GM12872 (cell line): ENCODE results near the gene DDX24.

Source experiments
- TF ChIP-seq, protein P1 (sequence below): IDR thresholded peaks from 3 replicates; pipeline ENCODE4 v1.5.1; 2011; ENCODE audit warnings: low read depth, mild to moderate bottlenecking, low read length, moderate library complexity; ENCODE audit not compliant: insufficient read depth

Gene DDX24

DNA sequence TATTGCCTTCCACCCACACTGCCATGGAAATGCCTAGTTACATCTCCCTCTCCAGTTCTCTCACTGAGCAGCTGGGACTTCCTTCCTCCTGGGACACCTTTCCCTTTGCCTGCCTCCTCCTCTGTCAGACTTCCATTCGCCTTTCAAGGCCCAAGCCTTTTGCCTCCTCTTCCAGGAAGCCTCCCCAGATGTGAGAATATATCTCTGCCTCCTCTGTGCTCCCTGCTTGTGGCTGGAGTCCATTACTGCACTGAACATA is 45.3 kb upstream of the DDX24 start:
- TF ChIP-seq, protein P1, sequence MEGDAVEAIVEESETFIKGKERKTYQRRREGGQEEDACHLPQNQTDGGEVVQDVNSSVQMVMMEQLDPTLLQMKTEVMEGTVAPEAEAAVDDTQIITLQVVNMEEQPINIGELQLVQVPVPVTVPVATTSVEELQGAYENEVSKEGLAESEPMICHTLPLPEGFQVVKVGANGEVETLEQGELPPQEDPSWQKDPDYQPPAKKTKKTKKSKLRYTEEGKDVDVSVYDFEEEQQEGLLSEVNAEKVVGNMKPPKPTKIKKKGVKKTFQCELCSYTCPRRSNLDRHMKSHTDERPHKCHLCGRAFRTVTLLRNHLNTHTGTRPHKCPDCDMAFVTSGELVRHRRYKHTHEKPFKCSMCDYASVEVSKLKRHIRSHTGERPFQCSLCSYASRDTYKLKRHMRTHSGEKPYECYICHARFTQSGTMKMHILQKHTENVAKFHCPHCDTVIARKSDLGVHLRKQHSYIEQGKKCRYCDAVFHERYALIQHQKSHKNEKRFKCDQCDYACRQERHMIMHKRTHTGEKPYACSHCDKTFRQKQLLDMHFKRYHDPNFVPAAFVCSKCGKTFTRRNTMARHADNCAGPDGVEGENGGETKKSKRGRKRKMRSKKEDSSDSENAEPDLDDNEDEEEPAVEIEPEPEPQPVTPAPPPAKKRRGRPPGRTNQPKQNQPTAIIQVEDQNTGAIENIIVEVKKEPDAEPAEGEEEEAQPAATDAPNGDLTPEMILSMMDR, result no peak

- TF ChIP-seq, protein P1, result no peak
Observed at GRCh38 chr14:94125659-94126418, 44.8 kb upstream of the DDX24 start.

GRCh38 chr14:94124582-94125377 is 43.8 kb upstream of the DDX24 start:
- TF ChIP-seq, protein P1, result no peak

DNA sequence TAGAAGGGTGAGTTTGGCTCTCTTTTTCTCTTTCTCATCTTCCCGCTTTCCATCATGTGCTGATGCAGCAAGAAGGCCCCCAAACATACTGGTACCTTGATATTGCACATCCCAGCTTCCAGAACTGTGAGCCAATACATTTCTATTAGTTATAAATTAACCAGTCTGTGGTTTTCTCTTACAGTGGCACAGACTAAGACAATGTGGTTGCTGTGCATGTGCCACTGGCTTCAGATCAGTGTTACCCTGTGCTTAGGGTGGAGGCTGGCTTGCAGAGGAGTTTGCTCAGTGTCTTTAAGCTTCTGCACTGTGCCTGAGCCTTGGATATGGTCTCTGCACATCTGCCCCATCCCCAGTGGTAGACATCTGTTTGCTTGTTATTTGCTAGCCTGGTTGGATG is 42.9 kb upstream of the DDX24 start:
- TF ChIP-seq, protein P1, result no peak

DNA sequence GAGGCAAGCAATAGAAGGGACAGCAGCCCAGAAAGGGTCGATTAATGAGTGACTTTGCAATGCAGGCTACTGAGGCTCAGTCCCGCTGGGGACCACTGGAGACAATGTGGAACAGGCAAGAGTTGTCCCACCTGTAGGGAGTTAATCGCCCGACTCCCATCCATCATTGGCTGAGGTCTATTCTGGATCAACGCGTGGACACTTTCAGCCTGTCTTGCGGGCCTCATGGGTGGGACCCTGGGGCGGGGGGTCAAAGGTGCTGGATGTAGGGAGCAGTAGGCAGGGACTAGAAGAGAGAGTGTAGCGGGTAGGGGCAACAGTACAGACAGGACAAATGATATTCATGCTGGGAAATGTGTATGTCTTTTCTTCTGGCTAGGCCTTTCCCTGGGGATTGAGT is 42.3 kb upstream of the DDX24 start:
- TF ChIP-seq, protein P1, result no peak

- TF ChIP-seq, protein P1, result no peak
Observed at GRCh38 chr14:94122438-94122837, 41.4 kb upstream of the DDX24 start.

DNA sequence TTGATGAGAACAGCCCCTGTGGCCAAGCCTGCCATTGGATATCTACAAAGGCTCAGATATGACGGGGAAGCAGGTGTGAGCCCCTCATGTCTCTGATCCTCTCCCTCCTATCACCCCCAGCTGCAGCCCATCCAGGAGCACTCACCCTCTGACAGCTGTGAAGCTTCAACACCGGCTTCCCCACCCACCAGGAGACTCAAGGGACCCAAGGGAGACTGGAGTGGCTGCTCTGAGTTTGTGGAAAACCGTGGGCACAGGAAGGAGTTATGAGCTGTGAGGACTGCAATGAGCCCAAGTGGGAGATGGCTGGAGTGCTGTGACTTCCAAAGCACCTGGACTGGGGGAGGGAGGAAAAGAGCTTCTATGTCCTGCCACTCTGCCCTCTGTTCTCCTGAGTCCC is 40.5 kb upstream of the DDX24 start:
- TF ChIP-seq, protein P1, result no peak
